Nephron progenitor cell (in vitro differentiated cells): ENCODE data around the gene GALNT10.

Source experiments
- DNase-seq: peaks from one replicate; pipeline ENCODE4 v3.0.0; 2021
- H3K27ac Mint-ChIP-seq: 2 replicates; pipeline ENCODE4 v1.8.0; 2021; ENCODE audit warnings: mild to moderate bottlenecking, moderate library complexity, mixed read lengths
- H3K27me3 Mint-ChIP-seq: 2 replicates; pipeline ENCODE4 v1.8.0; 2021; ENCODE audit warnings: mild to moderate bottlenecking, low read depth, mixed read lengths; ENCODE audit not compliant: poor library complexity
- H3K36me3 Mint-ChIP-seq: 2 replicates; pipeline ENCODE4 v1.8.0; 2021; ENCODE audit warnings: low read depth, mixed read lengths
- H3K4me1 Mint-ChIP-seq: 2 replicates; pipeline ENCODE4 v1.8.0; 2021; ENCODE audit warnings: mixed read lengths
- H3K4me3 Mint-ChIP-seq: 2 replicates; pipeline ENCODE4 v1.8.0; 2021; ENCODE audit warnings: mild to moderate bottlenecking, moderate library complexity, mixed read lengths
- H3K9me3 Mint-ChIP-seq: 2 replicates; pipeline ENCODE4 v1.8.0; 2021; ENCODE audit warnings: mild to moderate bottlenecking, moderate library complexity, mixed read lengths
- CTCF ChIP-seq: fragments of 200-600 bp; sonication (generic); IDR thresholded peaks from 2 replicates; pipeline ENCODE4 v1.5.0; 2021; ENCODE audit warnings: antibody characterized with exemption

GALNT10 gene

DNA sequence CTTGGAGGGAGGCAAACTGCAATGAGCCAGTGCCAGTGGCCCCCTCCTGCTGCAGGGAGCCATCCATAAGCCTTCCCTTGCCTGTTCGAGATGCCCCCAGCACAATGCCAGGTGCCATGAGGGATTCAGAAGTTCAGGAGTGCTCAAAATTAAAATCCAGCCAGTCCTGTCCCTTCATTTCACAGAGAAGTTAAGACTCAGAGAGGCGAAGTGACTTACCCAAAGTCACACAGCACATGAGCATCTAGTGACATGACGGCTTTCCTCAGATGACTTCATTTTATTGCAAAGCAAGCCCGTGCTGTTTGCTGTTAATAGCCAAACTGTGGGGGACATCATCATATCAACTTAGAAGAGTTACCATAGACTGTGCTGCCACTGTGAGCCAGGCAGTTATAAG lies 185.9 kb downstream of the GALNT10 start:
- Mint-ChIP-seq H3K27ac (no peak overlapping the region), H3K4me1 (peaks cover 41% of the 10 kb centered on the region), H3K36me3 (peaks cover 27% of the 10 kb centered on the region), H3K27me3 (peaks cover 22% of the 10 kb centered on the region), H3K9me3 (peaks cover 3% of the 10 kb centered on the region), H3K4me3 (no peak overlapping the region)
- no peak for DNase-seq
- no peak for TF ChIP-seq CTCF

DNA sequence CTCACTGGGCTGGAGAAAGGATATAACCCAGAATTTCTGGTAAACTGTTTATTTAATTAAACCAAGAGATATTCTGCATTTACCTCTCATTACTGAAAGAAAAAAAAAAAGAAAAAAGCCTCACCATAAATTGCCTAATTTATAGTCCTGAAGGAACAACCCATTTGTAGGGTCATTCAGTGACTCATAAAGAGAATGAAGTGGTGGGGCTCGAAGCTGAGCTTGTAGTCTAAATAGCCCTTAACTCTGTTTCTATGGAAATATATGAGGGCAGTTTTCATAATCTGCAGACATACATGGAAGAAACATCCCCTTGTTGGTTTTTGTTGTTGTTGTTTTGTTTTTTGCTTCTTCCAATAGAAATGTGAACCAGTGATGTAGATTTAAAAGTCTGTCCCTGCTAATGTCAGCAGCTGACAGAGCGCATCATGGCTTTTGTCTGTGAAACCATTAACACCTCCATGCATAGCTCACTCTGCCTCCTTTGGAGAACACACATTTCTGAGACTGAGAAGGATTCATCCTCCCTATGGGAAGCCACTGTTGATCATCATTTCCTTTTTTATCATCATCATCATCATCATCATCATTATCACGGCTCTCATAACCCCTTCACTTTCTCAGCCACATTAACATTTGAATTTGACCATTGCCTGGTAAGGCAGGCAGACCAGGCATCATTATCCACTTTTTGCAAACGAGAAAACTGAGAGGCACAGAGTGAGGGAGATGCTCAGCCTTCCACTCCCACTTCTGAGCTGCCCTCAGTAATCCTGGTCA lies 187.4 kb downstream of the GALNT10 start:
- Mint-ChIP-seq H3K9me3 (peaks cover 8% of the 10 kb centered on the region), H3K27ac (no peak overlapping the region), H3K4me3 (no peak overlapping the region), H3K27me3 (peaks cover 19% of the 10 kb centered on the region), H3K36me3 (peaks cover 42% of the 10 kb centered on the region), H3K4me1 (peaks cover 41% of the 10 kb centered on the region)
- no peak for TF ChIP-seq CTCF
- no peak for DNase-seq

DNA sequence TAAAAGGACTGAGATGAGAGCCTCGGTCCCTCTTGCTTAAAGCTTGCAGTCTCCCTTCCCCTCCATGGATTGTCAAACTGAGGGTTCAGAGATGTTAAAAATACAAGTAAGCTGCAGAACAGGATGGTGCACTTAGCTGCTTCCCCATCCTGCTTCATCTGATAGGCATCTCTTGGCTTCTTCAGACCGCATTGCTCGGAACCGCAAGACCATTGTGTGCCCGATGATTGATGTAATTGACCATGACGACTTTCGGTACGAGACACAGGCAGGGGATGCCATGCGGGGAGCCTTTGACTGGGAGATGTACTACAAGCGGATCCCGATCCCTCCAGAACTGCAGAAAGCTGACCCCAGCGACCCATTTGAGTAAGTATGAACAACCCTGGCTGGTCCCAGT lies 189.7 kb downstream of the GALNT10 start:
- Mint-ChIP-seq H3K4me3 (no peak overlapping the region), H3K27me3 (peaks cover 17% of the 10 kb centered on the region), H3K36me3 (peaks cover 55% of the 10 kb centered on the region), H3K9me3 (peaks cover 8% of the 10 kb centered on the region), H3K4me1 (peaks cover 46% of the 10 kb centered on the region), H3K27ac (no peak overlapping the region)
- no peak for TF ChIP-seq CTCF
- no peak for DNase-seq

DNA sequence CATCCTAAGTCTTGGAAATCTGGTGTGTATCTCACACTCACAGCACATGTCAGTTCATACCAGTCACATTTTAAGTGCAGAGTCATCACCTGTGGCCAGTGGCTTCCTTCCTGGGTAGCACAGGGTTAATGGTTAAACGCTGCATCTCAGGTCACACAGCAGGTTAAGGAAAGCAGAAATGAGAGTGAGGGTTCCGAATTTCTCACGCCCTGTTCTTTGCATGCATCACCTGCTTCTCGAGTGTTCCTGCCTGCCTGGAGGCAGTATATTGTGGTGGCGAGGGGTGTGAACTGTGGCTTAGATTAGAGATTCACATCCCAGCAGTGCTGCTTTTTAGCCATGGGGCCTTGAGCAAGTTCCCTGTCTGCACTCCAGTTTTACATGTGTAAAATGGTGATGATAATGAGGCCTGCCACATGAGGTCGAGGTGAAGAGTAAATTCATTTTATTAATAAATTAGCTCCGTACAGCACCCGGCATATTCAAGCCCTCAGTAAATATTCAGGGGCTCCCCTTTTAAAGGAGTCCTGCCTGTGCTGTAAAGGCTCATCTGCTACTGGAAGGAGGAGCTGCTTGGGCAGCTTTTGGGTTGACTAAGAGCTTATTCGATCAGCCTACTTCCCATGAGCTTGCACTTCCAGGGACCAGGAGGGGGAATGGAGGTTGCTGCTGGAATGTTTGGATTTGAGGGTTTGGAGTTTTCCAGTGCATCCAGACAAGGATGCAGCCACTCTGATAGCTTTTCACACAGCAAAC lies 194.1 kb downstream of the GALNT10 start:
- peaks cover 22% of the 10 kb centered on the region for H3K4me1 Mint-ChIP-seq
- no peak for TF ChIP-seq CTCF
- no peak overlapping the region for H3K4me3 Mint-ChIP-seq
- peaks cover 8% of the 10 kb centered on the region for H3K9me3 Mint-ChIP-seq
- H3K27me3 Mint-ChIP-seq, result peaks cover 5% of the 10 kb centered on the region
- H3K36me3 Mint-ChIP-seq, result peaks cover 52% of the 10 kb centered on the region
- DNase-seq, result no peak
- H3K27ac Mint-ChIP-seq, result peak overlapping the region; percentile 57

DNA sequence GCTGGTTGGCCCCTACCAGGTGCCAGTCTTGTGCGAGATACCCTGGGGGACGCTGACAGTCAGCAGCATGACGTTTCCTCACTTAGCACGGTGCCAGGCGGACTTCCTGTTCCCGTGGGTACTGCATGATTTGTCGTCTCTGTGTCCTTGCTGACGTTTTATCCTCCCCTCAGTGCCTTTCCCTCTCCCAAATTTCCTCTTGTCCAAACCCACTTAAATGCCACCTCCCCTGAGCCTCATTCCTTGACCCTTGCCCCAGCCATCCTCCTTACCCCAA lies 194.6 kb downstream of the GALNT10 start:
- peaks cover 3% of the 10 kb centered on the region for H3K27me3 Mint-ChIP-seq
- H3K27ac Mint-ChIP-seq, result no peak overlapping the region
- H3K36me3 Mint-ChIP-seq, result peaks cover 55% of the 10 kb centered on the region
- DNase-seq, result no peak
- peaks cover 27% of the 10 kb centered on the region for H3K4me1 Mint-ChIP-seq
- H3K4me3 Mint-ChIP-seq, result no peak overlapping the region
- no peak for TF ChIP-seq CTCF
- H3K9me3 Mint-ChIP-seq, result peaks cover 8% of the 10 kb centered on the region
